ENCODE measurements around the gene SFXN2. TPM values are rescaled to one million over a fixed set of nuclear protein-coding genes. Genes with fewer than 3 reads are reported as not detected.

SFXN2 gene
- total RNA-seq, 6 experiments from 2014 or later: 7.1 to 29.7 (median 16.5) TPM

GRCh38 chr10:102743588-102744373 lies 29.3 kb downstream of the SFXN2 start, which contains the start of gene WBP1L:
Gene WBP1L (plus strand): TSS chr10:102743948. CDS start chr10:102744054, 106 bp downstream.
- Histone ChIP-seq H3K27ac (peak within 1 kb of the TSS; percentile 66 to 91 (median 78)), H3K4me3 (peak within 1 kb of the TSS; percentile 89 to 99 (median 91)), H3K9me3 (no peaks in the 10 kb centered on the region), H3K4me1 (peaks cover 0 to 28% (median 10%) of the 10 kb centered on the region in 4 donors), H3K36me3 (no peaks in the 10 kb centered on the region), H3K27me3 (no peaks in the 10 kb centered on the region)
- 0% methylated on average over 35 of the region's 37 CpGs for WGBS (ENCODE audit: insufficient coverage, low coverage, low lambda C conversion rate, missing lambda C conversion rate)
- intact Hi-C loops (cut with DNase I): no loop called here
- peak; percentile 95 to 97 (median 96) for DNase-seq
- ATAC-seq: peak; percentile 94 to 98 (median 95)
- TF ChIP-seq POLR2A (IDR thresholded peaks at IDR 0.05) (peak; percentile 82), CTCF (IDR thresholded peaks at IDR 0.05) (no peak)

- Histone ChIP-seq H3K36me3 (no peaks in the 10 kb centered on the region), H3K4me1 (peaks cover 0 to 28% (median 8%) of the 10 kb centered on the region in 4 donors), H3K9me3 (no peaks in the 10 kb centered on the region), H3K27me3 (no peaks in the 10 kb centered on the region), H3K27ac (peak overlapping the region; percentile 66 to 91 (median 78)), H3K4me3 (peak overlapping the region; percentile 89 to 99 (median 91))
- intact Hi-C loops (cut with DNase I): no loop called here
- DNase-seq (peak in 2 of 3 donors; percentile 35 to 55), ATAC-seq (peak; percentile 14 to 22 (median 18))
- TF ChIP-seq POLR2A (IDR thresholded peaks at IDR 0.05): no peak
- 3% methylated on average over 8 of the region's 9 CpGs for WGBS (ENCODE audit: insufficient coverage, low coverage, low lambda C conversion rate, missing lambda C conversion rate)
Observed at GRCh38 chr10:102744374-102745051, 30.1 kb downstream of the SFXN2 start.

GRCh38 chr10:102745157-102745556 lies 30.7 kb downstream of the SFXN2 start:
- Histone ChIP-seq H3K4me3 (peak overlapping the region; percentile 89 to 99 (median 91)), H3K4me1 (peaks cover 0 to 28% (median 8%) of the 10 kb centered on the region in 4 donors), H3K9me3 (no peaks in the 10 kb centered on the region), H3K36me3 (no peaks in the 10 kb centered on the region), H3K27ac (peak overlapping the region; percentile 66 to 91 (median 78)), H3K27me3 (no peaks in the 10 kb centered on the region)
- DNase-seq (no peak), ATAC-seq (no peak)
- WGBS (ENCODE audit: insufficient coverage, low coverage, low lambda C conversion rate, missing lambda C conversion rate): 34% methylated on average over 4 of the region's 4 CpGs
- intact Hi-C loops (cut with DNase I): no loop called here
- no peak for TF ChIP-seq POLR2A (IDR thresholded peaks at IDR 0.05)
- no peak for TF ChIP-seq CTCF (IDR thresholded peaks at IDR 0.05)

- intact Hi-C loops (cut with DNase I): no loop called here
Observed at GRCh38 chr10:102752266-102752930, 38.0 kb downstream of the SFXN2 start.

More at GRCh38 chr10:102752266-102752930, 38.0 kb downstream of the SFXN2 start:
- H3K4me3 ChIP-seq: no peak overlapping the region
- H3K36me3 ChIP-seq: no peaks in the 10 kb centered on the region
- peaks cover 0 to 12% (median 6%) of the 10 kb centered on the region in 4 donors for H3K4me1 ChIP-seq
- TF ChIP-seq POLR2A (IDR thresholded peaks at IDR 0.05) (no peak), CTCF (IDR thresholded peaks at IDR 0.05) (no peak)
- 57% methylated on average over 6 of the region's 9 CpGs for WGBS (ENCODE audit: insufficient coverage, low coverage, low lambda C conversion rate, missing lambda C conversion rate)
- no peaks in the 10 kb centered on the region for H3K9me3 ChIP-seq
- H3K27me3 ChIP-seq: no peaks in the 10 kb centered on the region
- DNase-seq (peak in 1 of 3 donors; percentile 8), ATAC-seq (no peak)
- peak overlapping the region in 1 of 3 donors; percentile 51 for H3K27ac ChIP-seq

All from right lobe of liver (tissue), 6 donors.